ENCODE data around the gene PCBP3.
"Not testable (repeated sequence)": the region's sequence is repeated elsewhere in the genome, so short reads cannot be mapped to it uniquely, and the experiment has no call there.

Gene PCBP3

GRCh38 chr21:45809421-45809820 is 165.9 kb downstream of the PCBP3 start:
- no peak for DNase-seq (ENCODE audit: low spot score)

- DNase-seq (ENCODE audit: low spot score) = no peak
Observed at GRCh38 chr21:45811136-45811535, 167.6 kb downstream of the PCBP3 start.

DNA sequence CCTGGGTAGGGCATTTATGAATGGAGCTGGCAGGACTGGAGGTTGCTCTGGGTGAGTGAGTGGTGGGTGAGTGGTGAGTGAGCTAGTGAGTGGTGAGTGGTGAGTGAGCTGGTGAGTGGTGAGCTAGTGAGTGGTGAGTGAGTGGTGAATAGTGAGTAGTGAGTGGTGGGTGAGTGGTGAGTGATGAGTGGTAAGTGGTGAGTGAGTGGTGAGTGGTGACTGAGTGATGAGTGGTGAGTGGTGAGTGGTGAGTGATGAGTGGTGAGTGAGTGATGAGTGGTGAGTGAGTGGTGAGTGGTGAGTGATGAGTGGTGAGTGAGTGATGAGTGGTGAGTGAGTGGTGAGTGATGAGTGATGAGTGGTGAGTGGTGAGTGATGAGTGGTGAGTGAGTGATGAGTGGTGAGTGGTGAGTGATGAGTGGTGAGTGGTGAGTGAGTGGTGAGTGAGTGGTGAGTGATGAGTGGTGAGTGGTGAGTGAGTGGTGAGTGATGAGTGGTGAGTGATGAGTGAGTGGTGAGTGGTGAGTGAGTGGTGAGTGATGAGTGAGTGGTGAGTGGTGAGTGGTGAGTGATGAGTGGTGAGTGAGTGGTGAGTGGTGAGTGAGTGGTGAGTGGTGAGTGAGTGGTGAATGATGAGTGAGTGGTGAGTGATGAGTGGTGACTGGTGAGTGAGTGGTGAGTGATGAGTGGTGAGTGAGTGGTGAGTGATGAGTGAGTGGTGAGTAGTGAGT is 170.8 kb downstream of the PCBP3 start:
- not testable (repeated sequence) for DNase-seq (ENCODE audit: low spot score)

DNA sequence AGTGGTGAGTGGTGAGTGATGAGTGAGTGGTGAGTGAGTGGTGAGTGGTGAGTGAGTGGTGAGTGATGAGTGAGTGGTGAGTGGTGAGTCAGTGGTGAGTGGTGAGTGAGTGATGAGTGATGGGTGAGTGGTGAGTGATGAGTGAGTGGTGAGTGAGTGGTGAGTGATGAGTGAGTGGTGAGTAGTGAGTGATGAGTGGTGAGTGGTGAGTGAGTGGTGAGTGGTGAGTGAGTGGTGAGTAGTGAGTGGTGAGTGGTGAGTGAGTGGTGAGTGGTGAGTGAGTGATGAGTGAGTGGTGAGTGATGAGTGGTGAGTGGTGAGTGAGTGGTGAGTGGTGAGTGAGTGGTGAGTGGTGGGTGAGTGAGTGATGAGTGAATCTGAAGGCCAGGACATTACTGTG is 172.3 kb downstream of the PCBP3 start:
- not testable (repeated sequence) for DNase-seq (ENCODE audit: low spot score)

DNA sequence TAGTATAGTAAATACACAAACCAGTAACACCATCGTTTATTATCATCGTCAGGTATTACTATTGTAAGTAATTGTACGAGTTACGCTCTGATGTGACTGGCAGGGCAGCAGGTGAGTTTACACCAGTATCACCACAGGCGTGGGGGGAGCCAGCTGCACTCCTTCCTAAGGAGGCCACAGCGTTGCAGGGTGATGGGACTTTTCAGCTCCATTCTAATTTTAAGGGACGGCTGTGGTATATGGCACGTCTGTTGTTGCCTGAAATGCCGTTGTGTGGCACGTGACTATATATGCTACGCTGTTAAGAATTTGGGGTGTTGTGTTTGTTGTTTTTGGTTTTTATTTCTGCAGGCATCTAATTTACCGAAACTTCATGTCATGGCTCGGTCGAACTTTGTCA is 173.3 kb downstream of the PCBP3 start:
- no peak for DNase-seq (ENCODE audit: low spot score)

GRCh38 chr21:45817345-45817744 is 173.8 kb downstream of the PCBP3 start:
- DNase-seq (ENCODE audit: low spot score) = no peak

DNA sequence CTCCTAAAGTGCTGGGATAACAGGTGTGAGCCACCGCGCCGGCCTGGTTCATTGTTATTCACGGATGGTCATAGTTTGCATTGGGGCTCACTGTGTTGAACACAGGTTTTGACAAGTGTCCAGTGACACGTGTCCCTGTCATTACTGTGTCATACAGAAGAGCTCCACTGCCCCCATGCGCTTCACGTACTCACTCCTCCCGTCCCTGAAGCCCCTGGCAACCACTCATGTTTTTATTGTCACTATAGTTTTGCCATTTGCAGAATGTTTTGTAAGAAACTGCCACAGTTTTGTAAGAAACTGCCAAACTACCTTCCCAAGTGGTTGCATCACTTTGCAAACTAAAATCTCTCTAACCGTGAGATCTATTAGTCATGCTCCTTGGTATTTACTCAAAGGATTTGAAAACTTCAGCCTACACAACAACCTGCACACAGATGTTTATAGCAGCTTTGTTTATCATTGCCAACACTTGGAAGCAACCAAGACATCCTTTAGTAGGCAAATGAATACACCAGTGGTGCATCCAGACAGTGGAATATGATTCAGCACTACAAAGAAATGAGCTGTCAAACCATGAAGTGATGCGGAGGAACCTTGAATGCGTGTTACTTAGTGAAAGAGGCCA is 174.9 kb downstream of the PCBP3 start:
- DNase-seq (ENCODE audit: low spot score) = no peak

DNA sequence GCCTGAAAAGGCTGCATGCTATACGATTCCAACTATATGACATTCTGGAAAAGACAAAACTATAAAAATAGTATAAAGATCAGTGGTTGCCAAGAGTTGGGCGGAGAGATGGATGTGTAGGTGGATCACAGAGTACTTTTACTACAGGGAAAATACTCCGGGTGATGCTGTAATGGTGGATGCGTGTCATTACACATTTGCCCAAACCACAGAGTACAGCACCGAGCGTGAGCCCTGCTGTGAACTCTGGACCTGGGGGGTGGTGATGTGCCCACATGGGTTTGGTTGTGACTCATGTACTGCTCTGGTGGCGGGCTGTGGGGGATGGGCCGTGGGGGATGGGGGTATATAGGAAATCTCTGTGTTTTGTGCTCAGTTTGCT is 175.4 kb downstream of the PCBP3 start:
- DNase-seq (ENCODE audit: low spot score) = no peak

DNA sequence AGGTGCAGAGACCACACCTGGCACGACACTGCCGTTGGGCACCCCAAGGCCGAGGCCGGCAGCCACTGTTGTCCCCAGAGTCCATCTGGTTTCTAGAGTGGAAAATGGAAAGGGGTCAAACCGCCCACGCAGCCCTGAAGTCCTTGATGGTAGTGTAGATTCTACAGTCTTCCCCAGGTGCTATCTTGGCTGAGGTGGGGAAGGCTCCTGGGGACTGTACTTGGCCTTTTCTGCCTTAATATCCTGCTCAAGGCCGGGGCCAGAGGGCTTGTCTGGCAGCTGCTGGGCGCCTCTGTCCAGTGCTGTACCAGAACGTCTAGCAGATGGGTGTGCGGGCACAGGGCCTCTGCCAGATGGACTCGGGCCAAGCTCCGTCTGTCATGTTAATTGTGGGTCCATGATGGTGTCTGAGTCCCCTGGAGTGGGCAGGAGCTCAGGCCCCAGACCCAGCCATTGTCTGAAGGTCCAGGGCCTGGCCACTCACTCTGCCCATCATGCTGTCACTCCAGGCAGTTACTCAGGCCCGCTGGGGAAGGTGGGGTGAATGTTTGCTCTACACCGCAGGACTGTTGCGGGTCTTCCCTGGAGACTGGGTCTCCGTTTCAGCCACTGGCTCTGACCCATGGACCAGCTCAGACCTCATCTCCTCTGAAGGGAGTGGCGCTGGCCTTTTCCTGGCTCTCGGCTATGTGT is 176.1 kb downstream of the PCBP3 start:
- no peak for DNase-seq (ENCODE audit: low spot score)

DNA sequence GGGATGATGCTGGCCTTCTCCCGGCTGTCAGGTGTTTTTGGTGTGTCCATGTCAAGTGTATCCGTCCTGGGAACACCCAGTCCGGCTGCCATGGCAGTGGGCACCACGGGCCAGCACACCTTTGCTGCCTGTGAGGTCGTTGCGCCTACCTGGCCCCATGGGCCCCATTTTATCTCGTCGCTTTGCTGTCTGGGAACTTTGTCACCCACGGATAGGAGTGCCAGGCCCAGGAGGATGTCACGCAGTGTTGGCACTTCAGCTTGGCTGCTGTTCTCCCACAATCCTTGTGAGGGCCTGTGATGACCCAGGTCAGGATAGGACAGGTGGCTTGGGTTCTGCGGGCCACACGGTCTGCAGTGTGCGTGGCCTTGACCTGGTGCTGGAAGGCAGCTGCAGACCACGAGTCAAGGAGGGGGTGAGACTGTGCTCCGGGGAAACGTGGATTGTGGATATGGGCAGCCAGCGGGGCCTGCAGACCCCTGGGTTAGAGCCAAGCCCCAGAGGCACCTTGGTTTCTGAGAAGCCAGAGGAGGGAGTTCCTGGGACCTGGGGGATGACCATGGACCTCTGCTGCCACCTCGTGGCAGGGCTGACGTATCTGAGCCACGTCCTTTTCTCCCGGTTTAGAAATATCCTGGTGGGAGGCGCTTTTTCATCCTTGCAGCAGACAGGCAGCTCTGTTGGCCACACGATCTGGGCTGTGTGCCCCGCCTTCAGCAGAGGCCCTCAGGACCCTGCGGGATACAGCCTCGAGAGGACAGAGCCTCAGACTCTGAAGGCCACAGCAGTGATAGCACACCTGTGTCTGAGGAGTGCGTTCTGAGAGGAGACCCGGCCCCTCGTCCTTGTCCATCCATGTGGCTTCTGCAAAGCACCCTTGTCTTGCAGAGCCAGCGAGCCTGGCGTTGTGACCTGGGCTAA is 176.9 kb downstream of the PCBP3 start:
- peak; percentile 77 for DNase-seq (ENCODE audit: low spot score)

GRCh38 chr21:45821315-45821962 is 177.9 kb downstream of the PCBP3 start:
- DNase-seq (ENCODE audit: low spot score) = no peak

DNA sequence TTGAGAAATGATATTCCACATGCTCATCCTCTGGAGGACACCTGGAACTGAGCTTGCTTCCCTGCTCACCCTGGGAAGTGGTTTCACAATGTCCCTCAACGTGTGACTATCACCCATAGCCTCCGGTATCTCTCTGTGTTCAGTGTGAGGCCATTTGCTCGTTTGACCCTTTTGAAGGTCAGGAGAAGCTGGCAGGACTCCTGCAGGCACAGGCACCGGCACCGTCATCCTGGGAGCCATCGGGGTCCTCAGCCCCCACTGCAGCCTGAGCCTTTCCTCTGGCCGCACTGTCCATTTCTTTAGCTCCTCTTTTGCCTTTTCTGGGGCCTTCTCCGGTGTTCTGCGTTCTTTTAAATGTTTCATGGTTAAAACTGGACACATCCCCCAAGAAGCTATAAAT is 178.5 kb downstream of the PCBP3 start:
- DNase-seq (ENCODE audit: low spot score) = no peak

GRCh38 chr21:45822429-45823099 is 179.0 kb downstream of the PCBP3 start:
- DNase-seq (ENCODE audit: low spot score) = no peak

- no peak for DNase-seq (ENCODE audit: low spot score)
Observed at GRCh38 chr21:45823100-45823681, 179.7 kb downstream of the PCBP3 start.

- DNase-seq (ENCODE audit: low spot score) = no peak
Observed at GRCh38 chr21:45824546-45825215, 181.2 kb downstream of the PCBP3 start.

DNA sequence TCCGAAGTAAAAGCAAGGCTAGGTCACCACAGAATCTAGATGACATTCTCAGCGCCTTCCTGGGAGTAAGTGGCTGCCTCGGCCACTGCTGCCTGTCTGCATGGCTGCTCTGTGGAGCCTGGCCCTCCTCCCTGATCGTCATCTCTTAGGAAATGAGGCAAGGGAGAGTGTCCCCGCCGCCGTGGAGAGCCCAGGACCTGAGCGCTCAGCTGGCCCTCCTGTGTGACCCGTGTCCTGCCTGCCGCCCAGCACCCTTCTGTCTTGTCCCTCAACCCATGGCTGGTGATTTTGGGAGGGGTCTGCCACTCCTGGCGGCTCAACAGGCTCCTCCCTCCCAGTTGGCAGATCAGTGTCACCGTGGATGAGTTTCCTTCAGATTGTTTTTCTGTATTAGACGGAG is 181.7 kb downstream of the PCBP3 start:
- no peak for DNase-seq (ENCODE audit: low spot score)

DNA sequence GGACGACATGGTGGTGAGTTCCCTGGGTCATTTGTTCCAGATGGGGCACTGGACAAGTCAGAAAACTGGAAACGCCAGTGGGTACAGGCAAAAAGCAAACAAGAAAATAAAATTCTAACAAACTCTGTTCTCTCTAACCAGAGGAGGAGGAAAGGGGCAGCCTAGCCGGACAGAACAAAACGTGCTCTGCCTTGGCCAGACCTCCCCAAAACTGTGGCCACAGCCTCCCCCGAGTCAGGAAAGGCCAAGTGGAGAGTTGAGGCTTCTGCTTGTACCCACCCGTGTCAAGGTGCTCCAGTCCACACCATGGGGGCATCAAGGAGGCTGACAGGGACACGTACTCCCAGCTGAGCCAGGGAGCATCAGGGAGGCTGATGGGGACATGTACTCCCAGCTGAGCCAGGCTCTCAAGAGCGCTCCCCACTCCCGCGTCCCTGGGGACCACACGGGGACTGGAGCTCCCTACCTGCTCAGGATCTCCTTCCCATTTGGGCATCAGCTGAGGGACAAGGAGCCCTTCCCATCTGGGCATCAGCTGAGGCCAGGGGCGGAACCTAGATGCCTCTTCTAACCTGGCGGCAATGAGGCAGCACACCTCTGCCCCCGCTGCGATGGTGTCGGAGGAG is 183.3 kb downstream of the PCBP3 start:
- no peak for DNase-seq (ENCODE audit: low spot score)

DNA sequence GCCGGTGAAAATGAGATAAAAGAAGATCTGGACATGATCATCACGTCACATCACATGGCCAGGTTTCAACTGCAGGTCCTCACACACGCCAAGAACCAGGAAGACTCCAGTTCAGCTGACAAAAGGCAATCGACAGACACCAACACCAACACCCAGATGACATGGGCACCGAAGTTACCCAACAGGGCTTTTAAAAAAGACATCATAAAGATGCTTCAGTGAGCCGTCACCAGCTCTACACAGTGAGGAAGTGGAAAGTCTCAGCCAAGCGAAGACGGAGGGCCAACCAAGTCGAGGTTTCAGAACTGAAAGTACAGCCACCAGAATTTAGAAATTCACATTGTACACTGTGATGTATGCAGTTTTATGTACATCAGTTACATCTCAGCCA is 183.8 kb downstream of the PCBP3 start:
- DNase-seq (ENCODE audit: low spot score) = peak; percentile 18

GRCh38 chr21:45827881-45828579 is 184.5 kb downstream of the PCBP3 start:
- no peak for DNase-seq (ENCODE audit: low spot score)
